Measurements from ENCODE around the gene HFE.
A peak's percentile ranks its signal among the peaks of the same experiment; 100 is the strongest.
"Not testable (repeated sequence)": the region's sequence is repeated elsewhere in the genome, so short reads cannot be mapped to it uniquely, and the experiment has no call there.

HFE gene

GRCh38 chr6:26118999-26119398 lies 31.8 kb downstream of the HFE start:
- DNase-seq (ENCODE audit: low read depth), result peak; percentile 73
- TF ChIP-seq CTCF (conservative IDR thresholded peaks at IDR 0.05; ENCODE audit: low read depth, low read length), result no peak
- no peak overlapping the region for H3K4me3 ChIP-seq (ENCODE audit: low read length)

DNA sequence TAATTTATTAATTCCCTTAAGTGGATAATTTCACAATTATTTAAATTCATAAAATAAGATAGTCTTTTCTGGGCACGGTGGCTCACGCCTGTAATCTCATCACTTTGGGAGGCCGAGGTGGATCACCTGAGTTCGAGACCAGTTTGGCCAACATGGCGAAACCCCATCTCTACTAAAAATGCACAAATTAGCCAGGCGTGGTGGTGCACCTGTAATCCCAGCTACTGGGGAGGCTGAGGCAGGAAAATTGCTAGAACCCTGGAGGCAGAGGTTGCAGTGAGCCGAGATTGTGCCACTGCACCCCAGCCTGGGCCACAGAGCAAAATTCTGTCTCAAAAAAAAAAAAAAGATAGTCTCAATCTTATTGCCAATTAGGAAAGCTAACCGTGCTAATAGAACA lies 32.9 kb downstream of the HFE start:
- not testable (repeated sequence) for H3K4me3 ChIP-seq (ENCODE audit: low read length); DNase-seq (ENCODE audit: low read depth)

DNA sequence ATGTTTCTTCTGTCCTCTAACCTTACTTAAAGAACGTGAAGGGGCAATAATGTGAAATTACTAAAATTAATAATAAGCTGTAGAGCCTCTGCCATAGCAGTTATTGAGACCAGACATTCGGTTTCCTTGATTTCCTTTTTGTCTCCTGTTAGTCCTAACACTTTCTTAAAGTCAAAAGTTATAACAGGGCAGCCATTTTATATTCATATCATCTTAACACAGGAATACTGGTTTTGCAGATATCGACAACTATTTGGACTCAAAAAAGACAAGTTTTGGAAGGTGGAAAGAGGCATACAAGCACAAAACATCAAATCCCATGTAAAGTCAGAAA lies 33.5 kb downstream of the HFE start:
- no peak overlapping the region for H3K4me3 ChIP-seq (ENCODE audit: low read length)
- DNase-seq (ENCODE audit: low read depth), result no peak
- no peak for TF ChIP-seq CTCF (conservative IDR thresholded peaks at IDR 0.05; ENCODE audit: low read depth, low read length)

- no peak for DNase-seq (ENCODE audit: low read depth)
- no peak overlapping the region for H3K4me3 ChIP-seq (ENCODE audit: low read length)
- no peak for TF ChIP-seq CTCF (conservative IDR thresholded peaks at IDR 0.05; ENCODE audit: low read depth, low read length)
These were observed 34.1 kb downstream of the HFE start for GRCh38 chr6:26121141-26122004.

- no peak for DNase-seq (ENCODE audit: low read depth)
- H3K4me3 ChIP-seq (ENCODE audit: low read length), result no peak overlapping the region
- TF ChIP-seq CTCF (conservative IDR thresholded peaks at IDR 0.05; ENCODE audit: low read depth, low read length), result no peak
These were observed 34.8 kb downstream of the HFE start for GRCh38 chr6:26122005-26122388.

DNA sequence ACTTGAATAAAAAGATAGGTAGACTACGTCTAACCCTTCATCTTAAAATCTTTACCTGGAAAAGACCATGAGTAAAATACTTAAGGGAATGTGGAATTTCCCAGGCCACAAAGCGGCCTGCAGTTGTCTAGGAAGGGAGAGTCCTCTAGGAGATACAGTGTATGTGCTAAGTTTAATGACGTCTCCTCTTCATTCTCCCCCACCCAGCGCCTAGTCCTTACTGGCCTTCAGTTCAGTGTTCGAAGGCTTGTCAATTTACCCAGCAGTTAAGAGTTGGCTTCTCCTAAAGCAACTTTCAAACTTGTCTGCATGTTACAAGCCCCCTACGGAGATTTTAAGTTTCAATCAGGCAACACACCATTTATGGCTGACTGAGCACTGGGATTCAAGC lies 35.2 kb downstream of the HFE start:
- DNase-seq (ENCODE audit: low read depth), result no peak
- TF ChIP-seq CTCF (conservative IDR thresholded peaks at IDR 0.05; ENCODE audit: low read depth, low read length), result no peak
- H3K4me3 ChIP-seq (ENCODE audit: low read length), result peak overlapping the region; percentile 79

- peak overlapping the region; percentile 79 for H3K4me3 ChIP-seq (ENCODE audit: low read length)
- no peak for TF ChIP-seq CTCF (conservative IDR thresholded peaks at IDR 0.05; ENCODE audit: low read depth, low read length)
- DNase-seq (ENCODE audit: low read depth), result peak; percentile 96
These were observed 35.8 kb downstream of the HFE start for GRCh38 chr6:26122793-26123674.

Data from retinal pigment epithelial cell (primary cell).